Panc1 (cell line): ENCODE data around the gene LIN28A. TPM values are rescaled to one million over a fixed set of nuclear protein-coding genes. Genes with fewer than 3 reads are reported as not detected.

Experiments used
- ATAC-seq: fragments of 200-7000 bp; cut with Tn5 transposase; 2 replicates; pipeline ENCODE4 v1.9.1; 2020; ENCODE audit warnings: mild to moderate bottlenecking, moderate library complexity
- BruUV-seq: library from RNA; stranded (reverse); fragments of 400-500 nt; replicated peaks from 2 replicates; lab custom pipeline; 2021; lab: Mats Ljungman, UMichigan
- CTCF ChIA-PET: fragments of 300-600 bp; sonication (Branson Sonifier 250); formaldehyde crosslinking; loops from one replicate; lab custom pipeline; 2022; ENCODE audit warnings: antibody characterized with exemption; lab: Charles Lee
- POLR2A ChIA-PET: fragments of 300-600 bp; sonication (Branson Sonifier 250); formaldehyde crosslinking; loops from one replicate; lab custom pipeline; 2022; ENCODE audit warnings: antibody characterized with exemption; lab: Charles Lee
- DNase-seq: peaks from one replicate; pipeline ENCODE4 v3.0.0-alpha.2; 2010; ENCODE audit warnings: low read depth, low spot score
- H3K27ac ChIP-seq: 2 replicates; pipeline ENCODE4 v1.5.1; 2011; ENCODE audit warnings: mild to moderate bottlenecking, low read length, inconsistent platforms
- H3K27me3 ChIP-seq: fragments of 200-500 bp; sonication (Bioruptor generic); 2 replicates; pipeline ENCODE4 v1.6.0; 2014; ENCODE audit warnings: low read length, inconsistent platforms; ENCODE audit not compliant: control insufficient read depth, insufficient read depth
- H3K36me3 ChIP-seq: fragments of 200-500 bp; sonication (Bioruptor generic); 2 replicates; pipeline ENCODE4 v1.5.1; 2014; ENCODE audit warnings: inconsistent platforms, mild to moderate bottlenecking, low read length, moderate library complexity; ENCODE audit not compliant: control insufficient read depth, insufficient read depth
- H3K4me1 ChIP-seq: 2 replicates; pipeline ENCODE4 v1.5.1; 2011; ENCODE audit warnings: inconsistent platforms, mild to moderate bottlenecking, low read length, moderate library complexity; ENCODE audit not compliant: control insufficient read depth, insufficient read depth
- H3K4me3 ChIP-seq, 2 experiments: 2 replicates each; pipeline ENCODE4 v1.5.1; 2011 to 2012; ENCODE audit warnings: low read depth in 2 of 2, low read length in 2 of 2, mild to moderate bottlenecking in 2 of 2, inconsistent platforms in 1 of 2, moderate library complexity in 1 of 2
- H3K9me3 ChIP-seq: fragments of 200-500 bp; sonication (Bioruptor generic); 2 replicates; pipeline ENCODE4 v1.5.1; 2014; ENCODE audit warnings: low read depth, mild to moderate bottlenecking, inconsistent platforms, low read length, moderate library complexity; ENCODE audit not compliant: control insufficient read depth, insufficient read depth
- POLR2AphosphoS5 ChIP-seq: IDR thresholded peaks from 2 replicates; pipeline ENCODE4 v1.6.1; 2012; ENCODE audit warnings: mild to moderate bottlenecking, low read depth, low read length, moderate library complexity
- SIN3A ChIP-seq: IDR thresholded peaks from 2 replicates; pipeline ENCODE4 v1.6.1; 2012; ENCODE audit warnings: low read depth, mild to moderate bottlenecking, low read length, moderate library complexity, borderline replicate concordance; ENCODE audit not compliant: insufficient read depth
- TCF7L2 ChIP-seq: IDR thresholded peaks from 2 replicates; pipeline ENCODE4 v1.6.1; 2011; ENCODE audit warnings: mild to moderate bottlenecking, low read depth, low read length, inconsistent platforms
- in situ Hi-C: cut with HindIII; loops from 2 replicates; pipeline ENCODE4 v1.10.0; 2016; ENCODE audit warnings: low sequenced_read_pairs, low pct_unique_long_range_greater_than_20kb
- intact Hi-C: fragments of 100-400 bp; cut with micrococcal nuclease; formaldehyde crosslinking; loops from one replicate; pipeline ENCODE4 v1.10.0; 2022; ENCODE audit not compliant: unreplicated experiment
- total RNA-seq: library from RNA; stranded (reverse); gene quantifications from one replicate; pipeline ENCODE4 v1.2.1, GENCODE V29; 2021; ENCODE audit not compliant: unreplicated experiment
- TF ChIP-seq, protein P1 (sequence below), 2 experiments: IDR thresholded peaks; 2 replicates each; pipeline ENCODE4 v1.6.1; 2011 to 2012; ENCODE audit warnings: low read depth in 2 of 2, control low read depth in 1 of 2, low read length in 1 of 2, mild to moderate bottlenecking in 1 of 2, moderate library complexity in 1 of 2; ENCODE audit not compliant: insufficient read depth in 1 of 2
- TF ChIP-seq, protein P2 (sequence below): fragments of 450-650 bp; IDR thresholded peaks from 2 replicates; pipeline ENCODE4 v1.5.1; 2017; ENCODE audit warnings: mild to moderate bottlenecking

Gene LIN28A
- total RNA-seq, 1 experiment from 2014 or later: 0.64 TPM

DNA sequence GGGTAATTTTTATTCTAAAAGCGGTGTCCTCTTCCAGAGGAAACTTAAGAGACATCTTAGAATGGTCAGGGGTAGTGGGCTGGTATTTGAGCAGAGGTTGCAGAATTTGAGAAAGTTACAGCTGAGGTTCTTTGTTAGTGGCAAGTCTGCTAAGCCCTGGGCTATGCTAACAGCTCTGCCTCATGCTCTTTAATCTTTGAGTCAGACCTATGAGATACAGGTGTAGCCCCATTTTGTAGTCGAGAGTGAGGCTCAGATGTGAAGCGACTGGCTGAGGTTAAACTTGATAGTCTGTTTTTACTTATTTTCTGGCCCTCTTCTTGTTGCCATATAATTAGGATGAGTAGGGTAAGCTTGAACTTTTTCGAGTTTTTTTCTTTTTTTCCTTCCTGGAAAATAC lies 66.3 kb downstream of the LIN28A start:
- Histone ChIP-seq H3K27ac (no peak overlapping the region), H3K9me3 (no peaks in the 10 kb centered on the region), H3K27me3 (no peaks in the 10 kb centered on the region), H3K4me1 (peaks cover 14% of the 10 kb centered on the region), H3K36me3 (peaks cover 36% of the 10 kb centered on the region), H3K4me3 (no peak overlapping the region)
- in situ Hi-C loops (no loop called here), intact Hi-C loops (loop anchor here (10.0 kb wide), 1 partner anchor 58 kb away; no protein-coding TSS in a partner anchor)
- BruUV-seq: no TSS peak
- ChIA-PET POLR2A (no interaction called here), CTCF (no interaction called here)
- ATAC-seq (no peak), DNase-seq (no peak)
- TF ChIP-seq SIN3A (no peak), POLR2AphosphoS5 (no peak), TCF7L2 (no peak)
- TF ChIP-seq, protein P1, sequence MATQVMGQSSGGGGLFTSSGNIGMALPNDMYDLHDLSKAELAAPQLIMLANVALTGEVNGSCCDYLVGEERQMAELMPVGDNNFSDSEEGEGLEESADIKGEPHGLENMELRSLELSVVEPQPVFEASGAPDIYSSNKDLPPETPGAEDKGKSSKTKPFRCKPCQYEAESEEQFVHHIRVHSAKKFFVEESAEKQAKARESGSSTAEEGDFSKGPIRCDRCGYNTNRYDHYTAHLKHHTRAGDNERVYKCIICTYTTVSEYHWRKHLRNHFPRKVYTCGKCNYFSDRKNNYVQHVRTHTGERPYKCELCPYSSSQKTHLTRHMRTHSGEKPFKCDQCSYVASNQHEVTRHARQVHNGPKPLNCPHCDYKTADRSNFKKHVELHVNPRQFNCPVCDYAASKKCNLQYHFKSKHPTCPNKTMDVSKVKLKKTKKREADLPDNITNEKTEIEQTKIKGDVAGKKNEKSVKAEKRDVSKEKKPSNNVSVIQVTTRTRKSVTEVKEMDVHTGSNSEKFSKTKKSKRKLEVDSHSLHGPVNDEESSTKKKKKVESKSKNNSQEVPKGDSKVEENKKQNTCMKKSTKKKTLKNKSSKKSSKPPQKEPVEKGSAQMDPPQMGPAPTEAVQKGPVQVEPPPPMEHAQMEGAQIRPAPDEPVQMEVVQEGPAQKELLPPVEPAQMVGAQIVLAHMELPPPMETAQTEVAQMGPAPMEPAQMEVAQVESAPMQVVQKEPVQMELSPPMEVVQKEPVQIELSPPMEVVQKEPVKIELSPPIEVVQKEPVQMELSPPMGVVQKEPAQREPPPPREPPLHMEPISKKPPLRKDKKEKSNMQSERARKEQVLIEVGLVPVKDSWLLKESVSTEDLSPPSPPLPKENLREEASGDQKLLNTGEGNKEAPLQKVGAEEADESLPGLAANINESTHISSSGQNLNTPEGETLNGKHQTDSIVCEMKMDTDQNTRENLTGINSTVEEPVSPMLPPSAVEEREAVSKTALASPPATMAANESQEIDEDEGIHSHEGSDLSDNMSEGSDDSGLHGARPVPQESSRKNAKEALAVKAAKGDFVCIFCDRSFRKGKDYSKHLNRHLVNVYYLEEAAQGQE (IDR thresholded peaks at IDR 0.05; ENCODE audit: insufficient read depth in 1 of 2, low read depth in 2 of 2, low read length in 1 of 2): no peak
- TF ChIP-seq, protein P2, sequence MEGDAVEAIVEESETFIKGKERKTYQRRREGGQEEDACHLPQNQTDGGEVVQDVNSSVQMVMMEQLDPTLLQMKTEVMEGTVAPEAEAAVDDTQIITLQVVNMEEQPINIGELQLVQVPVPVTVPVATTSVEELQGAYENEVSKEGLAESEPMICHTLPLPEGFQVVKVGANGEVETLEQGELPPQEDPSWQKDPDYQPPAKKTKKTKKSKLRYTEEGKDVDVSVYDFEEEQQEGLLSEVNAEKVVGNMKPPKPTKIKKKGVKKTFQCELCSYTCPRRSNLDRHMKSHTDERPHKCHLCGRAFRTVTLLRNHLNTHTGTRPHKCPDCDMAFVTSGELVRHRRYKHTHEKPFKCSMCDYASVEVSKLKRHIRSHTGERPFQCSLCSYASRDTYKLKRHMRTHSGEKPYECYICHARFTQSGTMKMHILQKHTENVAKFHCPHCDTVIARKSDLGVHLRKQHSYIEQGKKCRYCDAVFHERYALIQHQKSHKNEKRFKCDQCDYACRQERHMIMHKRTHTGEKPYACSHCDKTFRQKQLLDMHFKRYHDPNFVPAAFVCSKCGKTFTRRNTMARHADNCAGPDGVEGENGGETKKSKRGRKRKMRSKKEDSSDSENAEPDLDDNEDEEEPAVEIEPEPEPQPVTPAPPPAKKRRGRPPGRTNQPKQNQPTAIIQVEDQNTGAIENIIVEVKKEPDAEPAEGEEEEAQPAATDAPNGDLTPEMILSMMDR: no peak

DNA sequence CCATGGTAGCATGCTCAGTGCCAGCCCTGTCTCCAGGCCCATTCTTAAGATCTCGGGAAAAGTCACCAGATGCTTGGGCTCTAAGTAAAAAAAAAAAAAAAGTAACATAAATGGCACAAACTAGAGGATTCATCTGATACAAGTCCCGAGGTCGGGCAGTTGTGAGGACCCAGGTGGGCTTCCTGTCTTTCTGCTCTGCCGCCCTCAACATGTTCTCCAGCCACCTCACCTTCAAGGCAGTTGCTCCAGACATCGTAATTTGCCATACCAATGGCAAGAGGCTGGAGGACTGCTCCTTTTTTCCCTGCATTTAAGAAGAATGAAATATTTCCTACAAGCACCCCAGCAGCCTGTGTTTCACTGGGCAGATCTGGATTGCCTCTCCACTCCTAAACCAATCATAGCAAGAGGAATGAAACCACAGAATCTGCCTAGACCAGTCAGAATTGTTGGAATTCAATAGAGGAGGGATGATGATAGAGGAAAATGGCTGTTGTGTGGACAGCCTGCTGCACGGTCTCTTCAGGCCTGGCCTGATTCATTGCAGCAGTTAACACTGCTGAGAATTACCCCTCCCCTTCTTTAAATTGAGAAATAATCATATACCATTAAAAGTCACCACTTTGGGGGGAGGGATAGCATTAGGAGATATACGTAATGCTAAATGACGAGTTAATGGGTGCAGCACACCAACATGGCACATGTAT lies 67.0 kb downstream of the LIN28A start:
- BruUV-seq: no TSS peak
- Histone ChIP-seq H3K4me3 (no peak overlapping the region), H3K27me3 (no peaks in the 10 kb centered on the region), H3K9me3 (no peaks in the 10 kb centered on the region), H3K4me1 (peaks cover 14% of the 10 kb centered on the region), H3K27ac (no peak overlapping the region), H3K36me3 (peaks cover 36% of the 10 kb centered on the region)
- in situ Hi-C loops: no loop called here
- TF ChIP-seq, protein P1 (IDR thresholded peaks at IDR 0.05; ENCODE audit: insufficient read depth in 1 of 2, low read depth in 2 of 2, low read length in 1 of 2): no peak
- TF ChIP-seq TCF7L2 (no peak), POLR2AphosphoS5 (peak; percentile 42)
- intact Hi-C loops: loop anchor here (10.0 kb wide), 1 partner anchor 57 kb away; no protein-coding TSS in a partner anchor
- CTCF ChIA-PET: no interaction called here
- ATAC-seq (no peak), DNase-seq (no peak)
- POLR2A ChIA-PET: no interaction called here
